Ramos (cell line): Measurements from ENCODE around the gene CKAP5.
"Not testable (repeated sequence)": the region's sequence is repeated elsewhere in the genome, so short reads cannot be mapped to it uniquely, and the experiment has no call there.

Experiments
- in situ Hi-C: fragments of 300-500 bp; cut with MboI; formaldehyde crosslinking; loops from one replicate; pipeline ENCODE4 v1.14.3; 2022; ENCODE audit warnings: low sequenced_read_pairs; ENCODE audit not compliant: unreplicated experiment

The CKAP5 gene

DNA sequence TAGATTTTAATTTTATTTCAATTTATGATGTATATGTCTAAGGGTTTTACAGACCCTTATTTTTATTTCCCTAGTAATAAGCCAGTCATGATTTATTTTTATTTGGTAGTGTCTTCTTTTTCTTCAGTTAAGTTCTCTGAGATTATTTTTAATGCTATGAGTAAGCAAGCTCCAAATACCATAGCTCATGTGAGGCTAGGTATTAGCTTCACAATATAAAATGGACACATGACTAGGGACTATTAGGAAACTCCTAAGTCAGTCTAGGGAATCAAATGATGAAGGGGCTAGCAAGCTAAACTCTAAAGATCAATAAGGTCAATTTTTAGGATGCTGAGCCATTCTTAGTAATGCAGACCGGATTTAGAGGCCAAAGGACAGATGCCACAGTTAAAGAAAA, 45.9 kb downstream of the CKAP5 start:
- in situ Hi-C loops, result no loop called here

DNA sequence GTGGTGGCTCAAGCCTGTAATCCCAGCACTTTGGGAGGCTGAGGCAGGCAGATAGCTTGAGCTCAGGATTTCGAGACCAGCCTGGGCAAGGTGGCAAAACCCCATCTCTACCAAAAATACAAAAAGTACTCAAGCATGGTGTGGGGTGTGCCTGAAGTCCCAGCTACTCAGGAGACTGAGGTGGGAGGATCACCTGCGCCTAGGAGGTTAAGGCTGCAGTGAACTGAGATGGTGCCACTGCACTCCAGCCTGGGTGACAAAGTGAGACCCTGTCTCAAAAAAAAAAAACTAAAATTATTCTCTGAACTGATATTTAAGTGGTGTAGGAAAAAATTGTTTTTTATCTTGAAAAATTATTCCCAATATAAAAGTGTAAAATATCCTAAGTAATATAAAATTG, 46.4 kb downstream of the CKAP5 start:
- in situ Hi-C loops, result not testable (repeated sequence)

DNA sequence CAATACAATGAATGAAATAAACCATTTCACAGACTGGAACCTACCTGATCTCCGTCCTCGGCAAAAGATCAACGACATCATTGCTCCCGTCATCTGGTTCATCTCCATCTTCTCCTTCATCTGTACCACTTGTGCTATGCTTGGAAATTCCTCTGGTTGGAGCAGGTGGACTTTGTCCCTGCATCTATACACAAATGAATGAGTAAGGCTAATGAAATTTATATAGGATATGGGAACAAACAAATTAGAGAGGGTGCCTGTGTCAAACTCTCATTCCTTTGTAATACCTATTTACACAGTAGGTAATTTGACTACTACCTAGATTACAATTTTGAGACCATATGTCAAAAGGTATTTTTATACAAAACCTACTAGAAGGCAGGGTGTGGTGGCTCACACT, 67.7 kb downstream of the CKAP5 start:
- in situ Hi-C loops, result no loop called here

DNA sequence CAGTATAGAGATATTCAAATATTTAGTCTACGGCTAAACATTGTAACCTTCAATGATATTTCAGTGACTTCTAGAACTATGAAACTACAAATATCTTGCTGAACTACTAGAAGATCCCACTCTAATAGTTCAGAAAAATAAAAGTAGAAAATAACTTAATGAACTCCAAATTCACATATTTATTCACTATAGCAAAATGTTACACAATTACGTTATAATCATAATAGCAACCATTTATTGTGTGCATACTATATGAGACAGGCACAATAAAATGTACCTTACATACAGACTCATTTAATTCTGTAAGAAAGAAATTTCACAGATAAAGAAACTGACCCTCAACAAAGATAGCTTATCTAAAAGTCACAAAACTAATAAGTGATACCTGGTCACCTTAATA, 69.2 kb downstream of the CKAP5 start:
- in situ Hi-C loops, result no loop called here

DNA sequence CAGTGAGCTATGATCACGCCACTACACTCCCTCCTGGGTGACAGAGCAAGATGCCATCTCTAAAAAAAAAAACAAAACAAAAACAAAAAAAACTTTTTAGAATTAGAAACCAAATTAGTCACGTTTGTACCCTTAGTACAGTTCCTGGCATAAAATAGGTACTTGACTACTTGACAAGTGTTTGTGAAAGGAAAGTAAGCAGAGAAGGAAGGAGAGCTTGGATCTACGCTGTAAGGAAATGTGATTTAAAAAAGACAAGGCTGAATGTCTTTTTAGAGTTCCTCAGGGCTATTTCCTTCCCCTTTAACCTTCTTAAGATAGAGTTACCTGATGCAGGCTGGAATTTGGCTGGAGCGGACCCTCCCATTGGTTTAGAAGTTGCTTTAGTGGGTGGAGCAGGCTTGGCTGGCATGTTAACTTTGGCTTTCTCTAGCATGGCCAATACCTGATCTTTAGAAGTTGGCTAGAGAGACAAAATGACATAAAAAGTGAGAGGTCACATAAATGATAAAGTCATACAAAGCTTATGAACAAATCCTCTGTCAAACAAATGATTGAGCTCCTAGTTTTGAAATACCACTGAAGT, 76.4 kb downstream of the CKAP5 start:
- in situ Hi-C loops, result loop anchor here (25.0 kb wide), 1 partner anchor 968 kb away; no protein-coding TSS in a partner anchor

DNA sequence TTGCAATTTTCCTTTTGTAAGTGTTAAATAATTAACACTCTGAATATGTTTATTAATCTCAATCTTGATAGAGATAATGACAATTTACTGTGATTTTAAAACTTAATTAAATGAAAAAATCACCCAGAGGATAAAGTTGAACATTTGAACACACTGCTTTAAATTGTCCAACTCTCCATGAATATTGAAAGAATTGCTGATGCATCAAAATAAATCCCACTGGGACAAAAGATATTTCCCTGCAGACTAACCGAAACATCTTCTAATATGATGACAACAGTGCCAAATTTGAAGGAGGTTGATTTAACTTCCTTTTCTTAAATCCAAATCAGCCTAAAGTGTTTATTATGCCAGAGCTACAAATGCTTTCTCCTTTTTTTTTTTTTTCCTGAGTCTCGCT, 79.4 kb downstream of the CKAP5 start:
- in situ Hi-C loops, result loop anchor here (25.0 kb wide), 1 partner anchor 971 kb away; no protein-coding TSS in a partner anchor

DNA sequence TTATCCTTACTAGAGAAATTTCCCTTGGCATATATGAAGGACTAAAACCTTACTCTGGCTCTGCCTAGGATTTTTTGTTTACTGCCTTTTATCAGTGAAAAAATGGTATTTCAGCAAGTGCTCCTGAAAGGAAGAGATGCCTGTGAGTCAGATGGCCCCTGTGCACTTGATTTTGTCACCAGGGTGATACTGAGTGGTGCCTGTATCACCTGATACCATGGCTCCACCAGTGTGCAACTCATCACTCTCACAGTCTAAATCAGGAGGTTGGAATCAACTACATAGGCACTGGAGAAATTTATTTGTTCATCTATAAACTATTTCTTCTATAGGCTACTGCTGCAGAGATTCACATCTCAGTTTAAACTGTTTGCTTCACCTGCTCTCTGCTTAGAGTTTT, 83.8 kb downstream of the CKAP5 start:
- in situ Hi-C loops, result loop anchor here (25.0 kb wide), 1 partner anchor 975 kb away; no protein-coding TSS in a partner anchor

DNA sequence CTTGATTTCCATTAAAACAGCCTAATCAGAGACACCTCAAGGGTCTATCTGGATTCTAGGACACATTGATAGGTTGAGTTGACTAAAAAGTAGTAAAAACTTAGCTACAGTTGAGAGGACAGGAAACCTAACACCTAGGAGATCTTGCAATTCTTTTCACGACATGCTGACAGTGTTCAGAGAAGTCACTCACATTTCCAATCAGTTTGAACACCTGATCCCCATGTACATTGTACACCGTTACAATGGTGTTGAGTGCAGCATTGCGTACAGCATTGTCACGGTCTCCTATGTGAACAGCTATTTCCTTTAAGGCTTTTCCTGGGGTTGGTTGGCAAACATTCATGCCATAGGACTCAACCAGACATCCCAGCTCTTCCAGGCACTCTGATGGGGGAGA, 84.3 kb downstream of the CKAP5 start:
- in situ Hi-C loops, result loop anchor here (25.0 kb wide), 1 partner anchor 975 kb away; no protein-coding TSS in a partner anchor

DNA sequence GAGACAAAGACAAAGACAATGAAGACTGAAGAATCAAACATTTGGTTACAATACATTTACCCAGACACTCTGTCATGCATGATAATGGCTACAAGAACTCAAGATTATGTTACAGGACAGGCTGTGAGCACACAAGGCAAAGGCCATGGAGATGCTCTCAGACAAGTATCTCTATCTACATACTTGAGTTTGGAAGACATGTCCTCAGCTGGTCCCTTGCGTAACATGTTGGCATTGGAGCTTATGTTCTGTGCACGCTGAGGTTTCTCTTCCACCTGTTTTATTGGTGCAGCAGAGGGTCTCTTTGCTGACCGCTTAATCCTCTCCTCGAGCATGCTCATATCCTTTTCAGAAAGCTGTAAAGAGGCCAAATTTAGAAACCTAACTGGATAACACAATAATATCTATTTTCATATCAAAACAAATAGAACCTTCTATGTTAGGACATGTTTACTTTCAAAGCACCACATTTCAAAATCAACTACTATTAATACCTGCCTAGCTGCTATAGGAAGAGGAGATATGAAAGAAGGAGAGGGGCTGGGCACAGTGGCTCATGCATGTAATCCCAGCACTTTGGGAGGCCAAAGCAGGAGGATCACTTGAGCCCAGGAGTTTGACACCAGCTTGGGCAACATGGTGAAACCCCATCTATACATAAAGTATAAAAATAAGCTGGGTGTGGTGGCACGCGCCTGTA, 85.5 kb downstream of the CKAP5 start:
- in situ Hi-C loops, result loop anchor here (25.0 kb wide), 1 partner anchor 977 kb away; no protein-coding TSS in a partner anchor

DNA sequence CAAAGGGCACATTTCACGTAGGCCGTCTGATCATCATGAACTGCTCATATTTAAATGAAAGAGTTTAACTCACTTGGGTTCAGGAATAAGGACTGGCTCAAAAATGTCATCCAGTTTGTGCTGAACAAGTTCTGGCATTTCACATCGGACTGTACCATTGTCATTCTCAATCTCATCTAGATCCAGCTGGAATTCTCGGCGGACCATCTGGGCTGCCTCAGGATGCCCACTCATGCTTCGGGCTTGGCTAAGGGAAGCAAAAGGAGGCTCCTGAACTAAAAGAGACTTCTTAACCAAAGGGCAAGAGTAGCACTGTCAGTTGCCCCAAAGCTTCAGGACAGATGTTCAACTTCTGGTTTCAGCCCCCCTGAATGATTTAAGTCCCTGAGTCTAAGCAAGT, 86.9 kb downstream of the CKAP5 start:
- in situ Hi-C loops, result loop anchor here (25.0 kb wide), 1 partner anchor 978 kb away; no protein-coding TSS in a partner anchor

DNA sequence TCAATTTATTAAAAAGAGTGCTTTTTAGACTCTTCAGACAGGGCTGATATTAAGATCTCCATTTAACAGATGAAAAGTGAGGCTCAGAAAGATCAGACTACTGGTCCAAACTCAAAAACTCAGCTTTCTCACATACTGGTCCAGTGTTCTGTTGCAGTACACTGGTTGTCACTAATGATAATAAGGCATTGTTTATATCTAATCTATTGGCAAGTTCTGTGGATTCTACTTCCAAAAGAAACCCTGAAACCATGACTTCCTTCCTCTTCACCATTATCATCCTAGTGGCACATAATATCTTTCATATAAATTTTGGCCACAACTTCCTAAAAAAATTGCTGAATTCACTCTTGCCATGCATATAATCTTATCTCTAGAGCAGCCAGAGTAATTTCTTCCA, 90.1 kb downstream of the CKAP5 start:
- in situ Hi-C loops, result loop anchor here (25.0 kb wide), 1 partner anchor 981 kb away; no protein-coding TSS in a partner anchor

DNA sequence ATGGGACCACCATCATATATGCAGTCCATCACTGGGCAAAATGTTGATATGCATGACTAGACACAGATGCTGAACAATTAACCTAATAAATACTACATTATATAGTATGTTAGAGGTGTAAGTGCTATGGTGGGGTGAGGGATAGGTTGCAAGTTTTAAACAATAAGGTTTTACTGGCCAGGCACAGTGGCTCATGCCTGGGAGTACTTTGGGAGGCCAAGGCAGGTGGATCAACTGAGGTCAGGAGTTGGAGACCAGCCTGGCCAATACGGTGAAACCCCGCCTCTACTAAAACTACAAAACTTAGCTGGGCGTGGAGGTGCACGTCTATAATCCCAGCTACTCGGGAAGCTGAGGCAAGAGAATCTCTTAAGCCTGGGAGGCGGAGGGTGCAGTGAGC, 98.9 kb downstream of the CKAP5 start:
- in situ Hi-C loops, result no loop called here

DNA sequence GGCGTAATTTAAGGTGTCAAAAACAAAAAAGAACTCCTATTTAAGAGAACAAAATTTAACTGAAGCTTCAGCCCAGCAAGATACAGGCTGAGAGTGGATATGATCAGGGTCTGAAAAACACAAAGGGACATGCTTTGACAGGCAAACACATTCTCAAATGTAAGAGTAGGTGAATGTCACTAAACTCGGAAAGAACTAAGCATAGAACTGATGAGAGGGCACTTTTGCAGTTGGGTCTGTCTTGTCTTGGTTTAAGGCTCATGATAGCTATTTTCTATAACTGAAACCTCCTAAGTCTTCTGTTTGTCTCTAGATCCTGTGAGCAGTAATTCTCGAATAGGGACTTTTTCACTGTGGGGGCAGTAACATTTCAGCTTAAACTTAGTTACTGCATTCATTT, 100.1 kb downstream of the CKAP5 start:
- in situ Hi-C loops, result no loop called here

DNA sequence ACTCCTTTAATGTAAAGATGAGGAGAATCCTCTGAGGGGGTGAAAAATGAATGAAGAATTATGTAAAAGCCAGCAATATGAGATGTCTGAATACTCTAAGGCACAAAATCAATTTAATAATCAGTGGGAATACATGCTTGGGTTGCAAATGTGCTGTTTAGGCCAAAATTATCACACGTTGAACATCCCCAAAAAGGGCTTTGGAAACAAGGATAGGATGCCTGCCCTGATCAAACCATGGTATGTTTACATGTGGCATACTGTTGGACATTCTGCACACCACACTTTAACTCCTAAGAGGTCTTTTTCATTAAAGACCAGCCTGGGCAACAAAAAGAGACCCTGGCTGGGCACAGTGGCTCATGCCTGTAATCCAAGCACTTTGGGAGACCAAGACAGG, 100.8 kb downstream of the CKAP5 start:
- in situ Hi-C loops, result no loop called here

DNA sequence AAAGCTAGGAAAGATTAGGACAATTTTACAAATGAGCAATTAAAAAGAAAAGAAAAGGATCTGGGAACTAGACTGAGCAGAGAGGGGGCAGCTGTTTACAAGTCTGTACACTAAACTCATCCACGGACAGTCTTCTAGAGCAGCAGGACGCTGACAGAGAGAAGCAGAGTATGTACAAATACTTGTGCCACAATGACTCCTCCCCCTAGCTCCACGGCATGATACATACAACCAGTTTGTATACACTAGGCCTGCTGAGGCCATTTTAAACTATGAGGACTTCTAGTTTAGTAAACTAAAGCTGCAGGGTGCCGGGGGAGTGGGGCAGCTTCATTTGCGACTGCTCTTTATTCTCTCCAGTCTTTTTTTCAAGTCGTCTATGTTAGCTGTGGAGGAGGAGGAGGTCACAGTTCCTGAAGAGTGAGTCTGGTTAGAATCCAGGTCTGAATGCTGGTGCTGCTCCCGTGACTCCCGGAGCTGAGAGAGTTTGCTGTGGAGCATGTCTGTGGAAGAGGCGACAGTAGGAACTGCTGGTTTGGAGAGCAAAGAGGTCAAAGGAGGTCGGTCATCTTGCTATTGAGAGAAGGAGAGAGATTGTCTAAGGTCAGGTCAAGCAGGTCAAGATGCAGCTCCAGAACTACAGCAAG, 102.3 kb downstream of the CKAP5 start:
- in situ Hi-C loops, result no loop called here

DNA sequence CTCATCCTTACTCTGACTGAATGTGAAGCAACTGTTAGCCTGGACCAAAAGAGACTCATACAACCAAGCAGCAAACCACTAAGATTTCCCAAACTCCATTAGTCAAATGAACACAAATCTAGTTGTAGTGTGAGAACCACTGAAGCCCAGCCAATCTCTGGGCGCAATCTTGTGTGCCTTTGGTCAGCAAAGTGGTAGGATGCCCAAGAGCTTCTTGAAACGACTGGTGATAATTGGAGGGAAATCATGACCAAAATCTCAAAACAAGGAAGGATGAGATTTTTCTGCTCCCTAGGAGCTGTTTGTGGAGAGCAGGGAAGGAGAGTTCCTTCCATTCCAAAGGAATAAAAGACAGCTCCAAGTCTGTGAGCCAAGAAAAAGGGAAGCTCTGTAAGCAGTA, 103.0 kb downstream of the CKAP5 start:
- in situ Hi-C loops, result no loop called here

DNA sequence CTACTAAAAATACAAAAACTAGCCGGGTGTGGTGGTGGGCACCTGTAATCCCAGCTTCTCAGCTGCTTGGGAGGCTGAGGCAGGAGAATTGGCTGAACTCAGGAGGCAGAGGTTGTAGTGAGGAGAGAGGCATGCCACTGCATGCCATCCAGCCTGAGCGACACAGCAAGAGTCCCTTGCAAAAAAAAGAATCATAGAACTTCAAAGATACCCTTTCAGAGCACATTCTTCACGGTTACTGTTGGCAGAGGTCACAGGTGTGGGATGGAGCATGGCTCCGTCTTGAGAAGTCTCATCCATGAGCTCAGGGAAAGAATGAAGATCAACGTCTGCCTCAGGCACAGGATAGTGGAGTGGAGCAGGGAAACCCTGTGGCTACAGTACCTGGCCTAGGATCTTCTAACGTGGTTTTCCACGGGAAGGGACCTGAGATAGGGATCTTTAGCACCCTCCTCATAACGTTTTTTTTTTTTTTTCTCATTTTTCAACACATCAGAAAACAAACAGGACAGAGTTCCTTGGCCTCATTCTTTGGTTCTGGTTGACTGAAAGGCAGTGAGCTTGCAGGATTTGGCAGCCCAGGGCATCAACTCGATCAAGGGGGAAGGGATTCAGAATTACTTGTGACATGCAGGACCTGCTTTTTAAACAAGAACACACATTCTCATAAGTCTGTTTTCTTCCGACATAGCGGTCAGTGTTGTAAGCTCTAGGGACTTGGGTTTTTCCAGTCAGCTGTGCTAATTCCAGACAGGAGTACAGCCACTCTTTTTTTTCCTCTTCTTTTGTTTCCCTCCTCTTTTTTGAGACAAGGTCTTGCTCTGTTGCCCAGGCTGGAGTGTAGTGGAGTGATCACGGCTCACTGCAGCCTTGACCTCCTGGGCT, 104.2 kb downstream of the CKAP5 start:
- in situ Hi-C loops, result no loop called here

DNA sequence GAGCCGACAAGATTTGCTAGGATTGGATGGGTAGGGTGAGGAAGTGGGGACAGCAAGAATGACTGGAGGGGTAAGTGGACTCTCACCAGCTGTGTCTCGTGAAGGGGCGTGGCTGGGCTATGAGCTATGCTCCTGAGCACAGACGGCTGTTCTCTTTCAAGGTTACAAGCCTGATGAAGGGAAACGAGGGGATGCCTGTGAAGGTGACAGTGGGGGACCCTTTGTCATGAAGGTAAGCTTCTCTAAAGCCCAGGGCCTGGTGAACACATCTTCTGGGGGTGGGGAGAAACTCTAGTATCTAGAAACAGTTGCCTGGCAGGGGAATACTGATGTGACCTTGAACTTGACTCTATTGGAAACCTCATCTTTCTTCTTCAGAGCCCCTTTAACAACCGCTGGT, 107.2 kb downstream of the CKAP5 start:
- in situ Hi-C loops, result no loop called here

DNA sequence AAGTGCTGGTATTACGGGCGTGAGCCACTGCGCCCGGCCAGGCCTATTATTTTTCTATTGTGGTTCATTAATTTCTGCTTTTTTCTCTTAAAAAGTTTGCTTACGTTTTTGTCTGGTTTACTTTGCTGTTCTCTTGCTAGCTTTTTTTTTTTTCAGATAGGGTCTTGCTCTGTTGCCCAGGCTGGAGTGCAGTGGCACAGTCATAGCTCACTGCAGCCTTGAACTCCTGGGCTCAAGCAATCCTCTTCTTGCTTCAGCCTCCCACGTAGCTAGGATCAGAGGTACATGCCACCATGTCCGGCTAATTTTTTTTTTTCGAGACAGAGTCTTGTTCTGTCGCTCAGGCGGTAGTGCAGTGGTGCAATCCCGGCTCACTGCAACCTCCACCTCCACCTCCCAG, 108.4 kb downstream of the CKAP5 start:
- in situ Hi-C loops, result no loop called here

DNA sequence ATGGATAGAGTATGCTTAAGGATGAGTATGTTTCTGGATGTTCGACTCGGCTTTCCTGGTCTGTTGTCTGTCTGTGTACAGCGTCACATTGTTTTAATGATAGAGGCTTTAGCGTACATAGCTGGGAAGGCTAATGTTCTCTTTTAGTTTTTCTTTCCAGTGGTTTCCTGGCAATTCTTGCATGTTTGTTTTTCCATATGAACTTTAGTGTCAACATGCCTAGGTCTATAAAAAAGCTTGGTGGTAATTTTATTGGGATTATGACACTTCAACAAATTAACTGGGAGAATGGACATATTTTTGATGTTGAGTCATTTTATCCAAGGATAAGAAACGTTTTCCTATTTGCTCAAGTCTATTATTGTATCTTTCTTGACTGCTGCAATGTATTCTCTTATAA, 109.5 kb downstream of the CKAP5 start:
- in situ Hi-C loops, result no loop called here
